H9 (cell line): ENCODE results near the gene HTR2A. TPM values are rescaled to one million over a fixed set of nuclear protein-coding genes. Genes with fewer than 3 reads are reported as not detected.

Experiments
- DNase-seq: peaks from one replicate; pipeline ENCODE4 v3.0.0-alpha.2; 2017
- H2AFZ ChIP-seq: one replicate; pipeline ENCODE4 v1.6.1; 2013; ENCODE audit warnings: mild to moderate bottlenecking, low read length, control low read depth, moderate library complexity
- H2AK5ac ChIP-seq: 2 replicates; pipeline ENCODE4 v1.6.1; 2013; ENCODE audit warnings: low read length, control low read depth, mixed read lengths; ENCODE audit not compliant: insufficient read length
- H2BK120ac ChIP-seq: one replicate; pipeline ENCODE4 v1.6.1; 2013; ENCODE audit warnings: low read depth, mild to moderate bottlenecking, low read length, control low read depth, inconsistent platforms; ENCODE audit not compliant: poor library complexity, severe bottlenecking
- H2BK12ac ChIP-seq: 2 replicates; pipeline ENCODE4 v1.6.1; 2013; ENCODE audit warnings: low read length, control low read depth, mixed read lengths, low read depth; ENCODE audit not compliant: insufficient read length
- H2BK15ac ChIP-seq: 2 replicates; pipeline ENCODE4 v1.6.1; 2013; ENCODE audit warnings: low read depth, low read length, control low read depth
- H2BK20ac ChIP-seq: one replicate; pipeline ENCODE4 v1.6.1; 2013; ENCODE audit warnings: low read depth, mild to moderate bottlenecking, low read length, control low read depth, inconsistent platforms; ENCODE audit not compliant: poor library complexity, severe bottlenecking
- H2BK5ac ChIP-seq: 2 replicates; pipeline ENCODE4 v1.6.1; 2013; ENCODE audit warnings: low read length, control low read depth, mixed read lengths; ENCODE audit not compliant: insufficient read length
- H3K14ac ChIP-seq: 2 replicates; pipeline ENCODE4 v1.6.1; 2013; ENCODE audit warnings: low read length, control low read depth; ENCODE audit not compliant: insufficient read depth
- H3K18ac ChIP-seq: 2 replicates; pipeline ENCODE4 v1.6.1; 2013; ENCODE audit warnings: low read depth, mild to moderate bottlenecking, mixed read lengths, low read length, control low read depth; ENCODE audit not compliant: insufficient read length
- H3K23ac ChIP-seq: 2 replicates; pipeline ENCODE4 v1.6.1; 2013; ENCODE audit warnings: low read length, control low read depth, mixed read lengths, low read depth; ENCODE audit not compliant: insufficient read length
- H3K23me2 ChIP-seq: 2 replicates; pipeline ENCODE4 v1.6.1; 2013; ENCODE audit warnings: low read depth, mild to moderate bottlenecking, mixed read lengths, low read length, control low read depth; ENCODE audit not compliant: insufficient read length, poor library complexity, severe bottlenecking
- H3K27ac ChIP-seq: 2 replicates; pipeline ENCODE4 v1.5.1; 2013; ENCODE audit warnings: low read length, control low read depth, mixed read lengths, low read depth; ENCODE audit not compliant: insufficient read length
- H3K27me3 ChIP-seq: 2 replicates; pipeline ENCODE4 v1.6.1; 2013; ENCODE audit warnings: low read length, control low read depth, inconsistent platforms; ENCODE audit not compliant: insufficient read depth
- H3K4ac ChIP-seq: 2 replicates; pipeline ENCODE4 v1.6.1; 2013; ENCODE audit warnings: low read depth, mild to moderate bottlenecking, control low read depth, inconsistent platforms, low read length, moderate library complexity
- H3K4me1 ChIP-seq: 2 replicates; pipeline ENCODE4 v1.6.1; 2013; ENCODE audit warnings: low read length, control low read depth, inconsistent platforms; ENCODE audit not compliant: insufficient read depth
- H3K4me2 ChIP-seq: 2 replicates; pipeline ENCODE4 v1.6.1; 2013; ENCODE audit warnings: low read length, control low read depth, mixed read lengths; ENCODE audit not compliant: insufficient read length, insufficient read depth
- H3K56ac ChIP-seq: 2 replicates; pipeline ENCODE4 v1.6.1; 2013; ENCODE audit warnings: low read depth, mild to moderate bottlenecking, mixed read lengths, low read length, control low read depth; ENCODE audit not compliant: insufficient read length
- H3K79me1 ChIP-seq: 2 replicates; pipeline ENCODE4 v1.6.1; 2013; ENCODE audit warnings: low read depth, mild to moderate bottlenecking, moderate library complexity, low read length, control low read depth, inconsistent platforms; ENCODE audit not compliant: insufficient read depth, poor library complexity, severe bottlenecking
- H3K79me2 ChIP-seq: 2 replicates; pipeline ENCODE4 v1.6.1; 2013; ENCODE audit warnings: low read length, control low read depth, inconsistent platforms; ENCODE audit not compliant: insufficient read depth
- H3K9ac ChIP-seq: 2 replicates; pipeline ENCODE4 v1.6.1; 2013; ENCODE audit warnings: low read length, control low read depth, mixed read lengths; ENCODE audit not compliant: insufficient read length; ENCODE audit errors: extremely low read depth
- H3K9me3 ChIP-seq: one replicate; pipeline ENCODE4 v1.6.1; 2013; ENCODE audit warnings: low read depth, low read length, inconsistent platforms; ENCODE audit not compliant: control insufficient read depth
- H3T11ph ChIP-seq: one replicate; pipeline ENCODE4 v1.6.1; 2013; ENCODE audit warnings: mild to moderate bottlenecking, low read length, control low read depth, inconsistent platforms
- H4K20me1 ChIP-seq: one replicate; pipeline ENCODE4 v1.6.1; 2013; ENCODE audit not compliant: control insufficient read depth, insufficient read length, insufficient read depth
- H4K5ac ChIP-seq: 2 replicates; pipeline ENCODE4 v1.6.1; 2013; ENCODE audit warnings: low read depth, mild to moderate bottlenecking, mixed read lengths, low read length, control low read depth; ENCODE audit not compliant: insufficient read length
- H4K8ac ChIP-seq: replicated peaks from 2 replicates; pipeline ENCODE4 v1.6.1; 2013; ENCODE audit warnings: low read length, control low read depth, mixed read lengths, low read depth; ENCODE audit not compliant: insufficient read length
- H4K91ac ChIP-seq: 2 replicates; pipeline ENCODE4 v1.6.1; 2013; ENCODE audit warnings: low read depth, mild to moderate bottlenecking, moderate library complexity, mixed read lengths, low read length, control low read depth; ENCODE audit not compliant: insufficient read length
- H3K27ac Mint-ChIP-seq, 3 experiments: 2 replicates in 2 of 3; 3 replicates in 1 of 3; pipeline ENCODE4 v1.8.0; 2020 to 2021; ENCODE audit warnings: mixed read lengths in 3 of 3, mild to moderate bottlenecking in 1 of 3, moderate library complexity in 1 of 3
- H3K27me3 Mint-ChIP-seq: 2 replicates; pipeline ENCODE4 v1.8.0; 2021; ENCODE audit warnings: low read depth, mild to moderate bottlenecking, moderate library complexity, mixed read lengths
- H3K36me3 Mint-ChIP-seq, 3 experiments: 2 replicates in 2 of 3; 3 replicates in 1 of 3; pipeline ENCODE4 v1.8.0; 2020 to 2021; ENCODE audit warnings: low read depth in 3 of 3, mixed read lengths in 3 of 3; ENCODE audit not compliant: insufficient read depth in 1 of 3
- H3K4me1 Mint-ChIP-seq, 2 experiments: 2 replicates each; pipeline ENCODE4 v1.8.0; 2020; ENCODE audit warnings: mixed read lengths in 2 of 2
- H3K4me3 Mint-ChIP-seq, 2 experiments: 2 replicates in 1 of 2; 3 replicates in 1 of 2; pipeline ENCODE4 v1.8.0; 2020 to 2021; ENCODE audit warnings: mild to moderate bottlenecking in 2 of 2, mixed read lengths in 2 of 2, moderate library complexity in 1 of 2
- H3K9me3 Mint-ChIP-seq, 2 experiments: 2 replicates in 1 of 2; 3 replicates in 1 of 2; pipeline ENCODE4 v1.8.0; 2020; ENCODE audit warnings: mild to moderate bottlenecking in 2 of 2, mixed read lengths in 2 of 2, moderate library complexity in 1 of 2
- WGBS: extraction: QIAGEN DNeasy Blood & Tissue Kit; methylation state at CpG from one replicate; pipeline ENCODE4 v1.1.7; 2013; ENCODE audit warnings: missing lambda C conversion rate, low lambda C conversion rate, mixed read lengths; ENCODE audit not compliant: insufficient read length; ENCODE audit errors: extremely low coverage; 5-methylcytosine and 5-hydroxymethylcytosine counted together
- total RNA-seq: library from RNA; stranded (reverse); gene quantifications from 2 replicates; pipeline ENCODE4 v1.2.1, GENCODE V29; 2021
- TF ChIP-seq, protein P1 (sequence below): fragments of 200-600 bp; sonication (generic); conservative IDR thresholded peaks from 3 replicates; pipeline ENCODE4 v1.8.0; 2021; ENCODE audit warnings: antibody characterized with exemption, mild to moderate bottlenecking

Gene HTR2A
- total RNA-seq, 1 experiment from 2014 or later, result not detected

DNA sequence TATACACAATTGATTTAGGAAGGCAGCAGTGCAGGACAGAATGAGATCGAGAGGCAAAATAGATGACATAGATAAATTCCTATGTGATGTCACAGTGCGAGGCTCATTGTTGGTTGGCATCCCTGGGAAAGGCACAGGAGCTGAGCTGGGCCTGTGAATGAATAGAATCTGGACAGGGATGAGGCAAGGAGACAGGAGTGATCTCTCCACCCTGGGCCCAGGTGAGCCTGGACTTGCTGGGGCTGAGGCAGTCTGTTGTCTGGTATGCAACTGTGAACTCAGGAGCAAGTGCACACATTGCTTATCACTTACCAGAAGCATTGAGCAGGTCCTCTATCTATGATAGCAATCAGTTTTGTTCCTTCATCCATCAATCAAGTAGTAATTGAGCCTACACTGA lies 51.7 kb downstream of the HTR2A start:
- no peak overlapping the region for H2BK20ac ChIP-seq
- no peaks in the 10 kb centered on the region for H3K4me1 Mint-ChIP-seq
- H3K79me1 ChIP-seq, result no peaks in the 10 kb centered on the region
- H2BK120ac ChIP-seq, result no peak overlapping the region
- no peak overlapping the region for H3K23ac ChIP-seq
- no peaks in the 10 kb centered on the region for H3K27me3 Mint-ChIP-seq
- no peaks in the 10 kb centered on the region for H3K36me3 Mint-ChIP-seq
- no peaks in the 10 kb centered on the region for H3K9me3 Mint-ChIP-seq
- H4K20me1 ChIP-seq, result no peaks in the 10 kb centered on the region
- no peaks in the 10 kb centered on the region; the same call in 1 of the 2 replicates for H3K27me3 ChIP-seq
- no peak overlapping the region for H3K27ac ChIP-seq
- no peaks in the 10 kb centered on the region for H3K4me1 ChIP-seq
- no peak overlapping the region for H3K18ac ChIP-seq
- no peak overlapping the region for H4K91ac ChIP-seq
- H3K9ac ChIP-seq, result no peak overlapping the region
- no peak for DNase-seq
- no peak overlapping the region for H3K4me3 Mint-ChIP-seq
- H2BK12ac ChIP-seq, result no peak overlapping the region
- H3K56ac ChIP-seq, result no peak overlapping the region
- no peak overlapping the region for H3K4me2 ChIP-seq
- no CpG with 5 or more reads among the region's 2 CpGs for WGBS
- no peak overlapping the region for H2BK5ac ChIP-seq
- TF ChIP-seq, protein P1, sequence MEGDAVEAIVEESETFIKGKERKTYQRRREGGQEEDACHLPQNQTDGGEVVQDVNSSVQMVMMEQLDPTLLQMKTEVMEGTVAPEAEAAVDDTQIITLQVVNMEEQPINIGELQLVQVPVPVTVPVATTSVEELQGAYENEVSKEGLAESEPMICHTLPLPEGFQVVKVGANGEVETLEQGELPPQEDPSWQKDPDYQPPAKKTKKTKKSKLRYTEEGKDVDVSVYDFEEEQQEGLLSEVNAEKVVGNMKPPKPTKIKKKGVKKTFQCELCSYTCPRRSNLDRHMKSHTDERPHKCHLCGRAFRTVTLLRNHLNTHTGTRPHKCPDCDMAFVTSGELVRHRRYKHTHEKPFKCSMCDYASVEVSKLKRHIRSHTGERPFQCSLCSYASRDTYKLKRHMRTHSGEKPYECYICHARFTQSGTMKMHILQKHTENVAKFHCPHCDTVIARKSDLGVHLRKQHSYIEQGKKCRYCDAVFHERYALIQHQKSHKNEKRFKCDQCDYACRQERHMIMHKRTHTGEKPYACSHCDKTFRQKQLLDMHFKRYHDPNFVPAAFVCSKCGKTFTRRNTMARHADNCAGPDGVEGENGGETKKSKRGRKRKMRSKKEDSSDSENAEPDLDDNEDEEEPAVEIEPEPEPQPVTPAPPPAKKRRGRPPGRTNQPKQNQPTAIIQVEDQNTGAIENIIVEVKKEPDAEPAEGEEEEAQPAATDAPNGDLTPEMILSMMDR, result no peak
- no peak overlapping the region for H2BK15ac ChIP-seq
- no peak overlapping the region for H3K4ac ChIP-seq
- H3K9me3 ChIP-seq, result no peaks in the 10 kb centered on the region
- no peak overlapping the region for H4K5ac ChIP-seq
- H3K14ac ChIP-seq, result no peak overlapping the region
- H4K8ac ChIP-seq, result no peak overlapping the region
- H2AFZ ChIP-seq, result no peak overlapping the region
- H3T11ph ChIP-seq, result no peak overlapping the region
- H2AK5ac ChIP-seq, result no peak overlapping the region
- no peaks in the 10 kb centered on the region for H3K79me2 ChIP-seq
- H3K23me2 ChIP-seq, result no peaks in the 10 kb centered on the region
- H3K27ac Mint-ChIP-seq, result no peak overlapping the region
